ENCODE measurements around the gene TPR.

The TPR gene

DNA sequence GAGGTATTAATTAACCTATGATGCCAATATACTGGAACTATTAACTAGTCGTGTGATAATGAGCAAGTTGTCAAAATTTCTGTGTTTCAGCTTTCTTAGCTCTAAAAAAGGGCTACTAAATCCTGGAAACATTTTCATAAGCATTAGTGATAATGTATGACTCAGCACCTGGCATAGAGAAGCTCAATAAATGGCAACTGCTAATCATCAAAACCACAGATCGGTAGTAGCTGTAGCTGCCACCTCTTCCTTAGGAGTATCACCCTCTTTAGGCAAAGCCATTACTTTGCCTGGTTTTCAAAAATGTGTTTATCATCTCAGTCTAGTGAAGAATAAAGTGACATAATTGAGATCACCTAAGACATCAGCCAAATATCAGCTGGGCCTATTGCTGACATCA, 75.5 kb downstream of the TPR start:
- no peak overlapping the region for H3K9ac ChIP-seq (ENCODE audit: low read depth, low read length)
- TF ChIP-seq EZH2 (IDR thresholded peaks at IDR 0.05; ENCODE audit: borderline replicate concordance, low read depth, low read length, severe bottlenecking) = no peak
- TF ChIP-seq, protein P1, sequence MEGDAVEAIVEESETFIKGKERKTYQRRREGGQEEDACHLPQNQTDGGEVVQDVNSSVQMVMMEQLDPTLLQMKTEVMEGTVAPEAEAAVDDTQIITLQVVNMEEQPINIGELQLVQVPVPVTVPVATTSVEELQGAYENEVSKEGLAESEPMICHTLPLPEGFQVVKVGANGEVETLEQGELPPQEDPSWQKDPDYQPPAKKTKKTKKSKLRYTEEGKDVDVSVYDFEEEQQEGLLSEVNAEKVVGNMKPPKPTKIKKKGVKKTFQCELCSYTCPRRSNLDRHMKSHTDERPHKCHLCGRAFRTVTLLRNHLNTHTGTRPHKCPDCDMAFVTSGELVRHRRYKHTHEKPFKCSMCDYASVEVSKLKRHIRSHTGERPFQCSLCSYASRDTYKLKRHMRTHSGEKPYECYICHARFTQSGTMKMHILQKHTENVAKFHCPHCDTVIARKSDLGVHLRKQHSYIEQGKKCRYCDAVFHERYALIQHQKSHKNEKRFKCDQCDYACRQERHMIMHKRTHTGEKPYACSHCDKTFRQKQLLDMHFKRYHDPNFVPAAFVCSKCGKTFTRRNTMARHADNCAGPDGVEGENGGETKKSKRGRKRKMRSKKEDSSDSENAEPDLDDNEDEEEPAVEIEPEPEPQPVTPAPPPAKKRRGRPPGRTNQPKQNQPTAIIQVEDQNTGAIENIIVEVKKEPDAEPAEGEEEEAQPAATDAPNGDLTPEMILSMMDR (IDR thresholded peaks at IDR 0.05; ENCODE audit: borderline replicate concordance, extremely low read depth, low read length, poor library complexity, severe bottlenecking) = no peak
- H3K27me3 ChIP-seq (ENCODE audit: insufficient read depth, low read length, poor library complexity) = no peaks in the 10 kb centered on the region
- H3K4me2 ChIP-seq (ENCODE audit: insufficient read depth, low read length) = no peak overlapping the region
- no peaks in the 10 kb centered on the region for H3K79me2 ChIP-seq (ENCODE audit: insufficient read depth, low read length)
- no peak overlapping the region for H3K4me3 ChIP-seq (ENCODE audit: low read depth in 1 of 2, low read length in 2 of 2)
- ATAC-seq (ENCODE audit: insufficient read depth, low read depth) = no peak
- no peak for DNase-seq
- no peaks in the 10 kb centered on the region for H4K20me1 ChIP-seq (ENCODE audit: insufficient read depth, low read length)
- no peak overlapping the region for H2AFZ ChIP-seq (ENCODE audit: low read depth, low read length)
- no peaks in the 10 kb centered on the region for H3K9me3 ChIP-seq (ENCODE audit: insufficient read depth, low read length, severe bottlenecking)
- no peaks in the 10 kb centered on the region for H3K36me3 ChIP-seq (ENCODE audit: insufficient read depth, low read length)
- H3K4me1 ChIP-seq (ENCODE audit: insufficient read depth, low read length) = no peaks in the 10 kb centered on the region
- H3K27ac ChIP-seq (ENCODE audit: low read length) = no peak overlapping the region

DNA sequence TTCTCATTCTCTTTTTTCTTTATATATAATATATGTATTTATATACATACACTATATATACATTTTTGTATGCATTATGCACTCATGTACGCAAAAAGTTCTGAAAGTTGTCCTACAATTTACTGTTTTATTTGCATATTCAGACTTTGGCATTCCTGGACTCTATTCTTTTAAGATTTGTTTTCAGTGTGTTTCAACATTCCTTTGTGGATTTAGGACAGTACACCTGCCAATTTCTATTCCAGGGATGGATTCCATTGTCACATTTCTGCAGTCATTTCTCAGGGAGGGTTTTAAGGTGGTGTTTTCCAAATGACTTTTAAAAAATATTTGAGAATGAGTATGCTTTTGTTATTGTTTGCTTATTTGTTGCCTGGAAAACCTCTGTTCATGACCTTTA, 76.2 kb downstream of the TPR start:
- Histone ChIP-seq H3K79me2 (ENCODE audit: insufficient read depth, low read length) (no peaks in the 10 kb centered on the region), H4K20me1 (ENCODE audit: insufficient read depth, low read length) (no peaks in the 10 kb centered on the region), H3K9ac (ENCODE audit: low read depth, low read length) (no peak overlapping the region), H3K4me3 (ENCODE audit: low read depth in 1 of 2, low read length in 2 of 2) (no peak overlapping the region), H3K9me3 (ENCODE audit: insufficient read depth, low read length, severe bottlenecking) (no peaks in the 10 kb centered on the region), H3K4me1 (ENCODE audit: insufficient read depth, low read length) (no peaks in the 10 kb centered on the region), H3K4me2 (ENCODE audit: insufficient read depth, low read length) (no peak overlapping the region), H3K27me3 (ENCODE audit: insufficient read depth, low read length, poor library complexity) (no peaks in the 10 kb centered on the region), H2AFZ (ENCODE audit: low read depth, low read length) (no peak overlapping the region), H3K36me3 (ENCODE audit: insufficient read depth, low read length) (no peaks in the 10 kb centered on the region), H3K27ac (ENCODE audit: low read length) (no peak overlapping the region)
- TF ChIP-seq, protein P1 (IDR thresholded peaks at IDR 0.05; ENCODE audit: borderline replicate concordance, extremely low read depth, low read length, poor library complexity, severe bottlenecking) = no peak
- no peak for TF ChIP-seq EZH2 (IDR thresholded peaks at IDR 0.05; ENCODE audit: borderline replicate concordance, low read depth, low read length, severe bottlenecking)
- ATAC-seq (ENCODE audit: insufficient read depth, low read depth) (no peak), DNase-seq (no peak)

DNA sequence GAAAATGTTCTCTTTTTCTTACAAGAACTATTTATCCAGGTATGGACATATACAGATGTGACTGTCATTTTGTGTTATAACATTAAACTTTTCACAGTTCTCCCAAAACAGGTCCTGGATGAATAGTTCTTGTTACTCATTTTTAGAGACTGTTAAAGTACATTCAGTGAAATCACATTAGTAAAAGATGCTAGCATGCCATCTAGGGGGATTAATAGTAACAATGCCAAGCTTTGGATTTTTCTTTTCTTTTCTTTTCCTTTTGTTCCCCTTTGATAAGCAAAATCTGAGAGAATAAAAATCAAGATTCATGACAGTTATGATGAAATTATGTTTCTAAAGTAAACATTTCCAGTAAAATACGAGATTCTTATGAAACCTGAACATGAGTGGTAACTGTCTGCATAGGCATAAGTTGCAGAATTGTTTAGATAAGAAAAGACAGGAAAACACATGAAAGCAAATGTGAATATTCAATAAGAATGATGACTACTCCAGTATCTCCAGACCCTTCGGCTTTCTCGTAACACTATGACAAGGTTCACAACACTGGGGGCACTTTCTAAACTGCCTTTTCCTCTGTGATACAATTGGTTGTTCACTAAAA, 77.5 kb downstream of the TPR start:
- Histone ChIP-seq H3K4me3 (ENCODE audit: low read depth in 1 of 2, low read length in 2 of 2) (no peak overlapping the region), H3K9ac (ENCODE audit: low read depth, low read length) (no peak overlapping the region), H3K4me1 (ENCODE audit: insufficient read depth, low read length) (no peaks in the 10 kb centered on the region), H3K9me3 (ENCODE audit: insufficient read depth, low read length, severe bottlenecking) (no peaks in the 10 kb centered on the region), H3K36me3 (ENCODE audit: insufficient read depth, low read length) (no peaks in the 10 kb centered on the region), H2AFZ (ENCODE audit: low read depth, low read length) (no peak overlapping the region), H3K4me2 (ENCODE audit: insufficient read depth, low read length) (no peak overlapping the region), H3K27me3 (ENCODE audit: insufficient read depth, low read length, poor library complexity) (no peaks in the 10 kb centered on the region), H3K79me2 (ENCODE audit: insufficient read depth, low read length) (no peaks in the 10 kb centered on the region), H3K27ac (ENCODE audit: low read length) (no peak overlapping the region), H4K20me1 (ENCODE audit: insufficient read depth, low read length) (no peaks in the 10 kb centered on the region)
- DNase-seq = no peak
- TF ChIP-seq EZH2 (IDR thresholded peaks at IDR 0.05; ENCODE audit: borderline replicate concordance, low read depth, low read length, severe bottlenecking) = no peak
- TF ChIP-seq, protein P1 (IDR thresholded peaks at IDR 0.05; ENCODE audit: borderline replicate concordance, extremely low read depth, low read length, poor library complexity, severe bottlenecking) = no peak
- ATAC-seq (ENCODE audit: insufficient read depth, low read depth) = no peak
